NCI-H226 (cell line): Measurements from ENCODE around the gene TMEM138.
A peak's percentile ranks its signal among the peaks of the same experiment; 100 is the strongest.
"Not testable (repeated sequence)": the region's sequence is repeated elsewhere in the genome, so short reads cannot be mapped to it uniquely, and the experiment has no call there.

ENCODE experiments used
- DNase-seq: peaks from one replicate; pipeline ENCODE4 v3.0.0-alpha.2; 2015

TMEM138 gene

DNA sequence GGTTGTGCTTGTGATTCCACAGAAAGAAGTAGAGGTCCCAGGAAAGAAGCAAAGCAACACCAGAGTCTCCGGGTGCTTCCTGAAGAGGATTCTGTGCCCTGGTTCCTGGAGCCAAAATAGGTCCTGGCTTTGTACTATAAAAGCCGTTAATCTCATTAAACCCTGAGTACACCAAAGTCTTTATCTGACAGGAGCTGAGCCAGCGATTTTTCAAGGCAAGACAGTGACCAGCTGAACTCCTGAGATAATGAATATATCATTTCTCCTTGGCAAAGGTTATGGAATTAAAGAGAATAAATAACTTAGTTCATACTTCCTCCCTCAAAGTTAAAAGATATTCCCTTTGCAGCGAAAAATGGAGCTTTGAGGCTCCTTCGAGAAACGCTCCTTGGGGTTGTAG lies 5.2 kb downstream of the TMEM138 start:
- DNase-seq: no peak

- DNase-seq: no peak
Measured at GRCh38 chr11:61368646-61369045, 6.5 kb downstream of the TMEM138 start.

- no peak for DNase-seq
Measured at GRCh38 chr11:61369372-61370348, 7.5 kb downstream of the TMEM138 start.

GRCh38 chr11:61370349-61371005 lies 8.3 kb downstream of the TMEM138 start:
- no peak for DNase-seq

- DNase-seq: no peak
Measured at GRCh38 chr11:61372659-61373420, 10.7 kb downstream of the TMEM138 start.

- no peak for DNase-seq
Measured at GRCh38 chr11:61375761-61376108, 13.6 kb downstream of the TMEM138 start.

- DNase-seq: no peak
Measured at GRCh38 chr11:61377461-61378160, 15.4 kb downstream of the TMEM138 start.

DNA sequence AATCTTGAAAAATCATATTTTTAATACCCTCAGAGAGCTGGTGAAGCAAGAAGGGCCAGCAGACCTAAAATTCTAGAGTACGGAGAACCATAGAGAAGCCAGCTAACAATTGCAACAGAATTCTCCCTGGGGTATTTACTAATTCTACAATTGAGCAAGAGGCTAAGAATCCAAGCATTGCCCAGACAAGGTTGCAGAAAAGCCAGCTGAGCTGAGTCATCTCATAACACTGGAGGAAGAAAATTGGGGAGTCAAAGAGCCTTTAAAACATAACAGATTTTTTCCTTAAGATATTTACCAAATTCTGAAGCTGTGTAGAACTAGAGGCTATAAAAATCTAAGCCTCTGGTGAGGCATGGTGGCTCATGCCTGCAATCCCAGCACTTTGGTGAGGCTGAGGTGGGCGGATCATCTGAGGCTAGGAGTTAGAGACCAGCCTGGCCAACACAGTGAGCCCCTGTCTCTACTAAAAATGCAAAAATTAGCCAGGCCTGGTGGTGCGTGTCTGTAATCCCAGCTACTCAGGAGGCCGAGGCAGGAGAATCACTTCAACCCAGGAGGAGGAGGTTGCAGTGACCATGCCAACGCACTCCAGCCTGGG lies 16.6 kb downstream of the TMEM138 start:
- DNase-seq: peak; percentile 84

DNA sequence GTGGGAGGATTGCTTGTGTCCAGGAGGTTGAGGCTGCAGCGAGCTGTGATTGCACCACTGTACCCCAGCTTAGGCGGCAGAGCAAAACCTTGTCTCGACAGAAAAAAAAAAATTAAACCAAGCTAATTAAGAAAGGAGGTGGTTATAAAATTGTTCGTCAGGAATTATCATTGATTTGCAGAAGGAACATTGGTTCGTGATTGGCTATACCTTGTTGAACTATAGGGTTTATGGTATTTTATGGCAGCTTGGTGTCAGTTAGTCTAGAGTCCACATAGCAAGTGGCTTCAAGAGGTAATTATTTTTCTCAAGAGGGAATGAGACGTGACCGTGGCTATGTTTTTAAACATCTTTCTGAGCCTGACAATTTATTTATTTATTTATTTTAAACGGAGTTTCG lies 18.7 kb downstream of the TMEM138 start:
- no peak for DNase-seq

DNA sequence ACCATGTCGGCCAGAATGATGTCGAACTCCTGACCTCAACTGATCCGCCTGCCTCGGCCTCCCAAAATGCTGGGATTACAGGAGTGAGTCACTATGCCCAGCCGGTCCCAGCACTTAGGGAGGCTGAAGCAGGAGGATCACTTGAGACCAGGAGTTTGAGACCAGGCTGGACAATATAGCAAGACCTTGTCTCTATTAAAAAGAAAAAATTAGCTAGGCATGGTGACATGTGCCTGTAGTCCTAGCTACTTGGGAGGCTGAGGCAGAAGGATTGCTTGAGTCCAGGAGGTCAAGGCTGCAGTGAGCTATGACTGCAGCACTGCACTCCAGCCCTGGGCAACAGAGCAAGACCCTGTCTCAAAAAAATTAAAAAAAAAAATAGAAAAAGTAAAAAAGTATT lies 21.7 kb downstream of the TMEM138 start:
- DNase-seq: not testable (repeated sequence)

DNA sequence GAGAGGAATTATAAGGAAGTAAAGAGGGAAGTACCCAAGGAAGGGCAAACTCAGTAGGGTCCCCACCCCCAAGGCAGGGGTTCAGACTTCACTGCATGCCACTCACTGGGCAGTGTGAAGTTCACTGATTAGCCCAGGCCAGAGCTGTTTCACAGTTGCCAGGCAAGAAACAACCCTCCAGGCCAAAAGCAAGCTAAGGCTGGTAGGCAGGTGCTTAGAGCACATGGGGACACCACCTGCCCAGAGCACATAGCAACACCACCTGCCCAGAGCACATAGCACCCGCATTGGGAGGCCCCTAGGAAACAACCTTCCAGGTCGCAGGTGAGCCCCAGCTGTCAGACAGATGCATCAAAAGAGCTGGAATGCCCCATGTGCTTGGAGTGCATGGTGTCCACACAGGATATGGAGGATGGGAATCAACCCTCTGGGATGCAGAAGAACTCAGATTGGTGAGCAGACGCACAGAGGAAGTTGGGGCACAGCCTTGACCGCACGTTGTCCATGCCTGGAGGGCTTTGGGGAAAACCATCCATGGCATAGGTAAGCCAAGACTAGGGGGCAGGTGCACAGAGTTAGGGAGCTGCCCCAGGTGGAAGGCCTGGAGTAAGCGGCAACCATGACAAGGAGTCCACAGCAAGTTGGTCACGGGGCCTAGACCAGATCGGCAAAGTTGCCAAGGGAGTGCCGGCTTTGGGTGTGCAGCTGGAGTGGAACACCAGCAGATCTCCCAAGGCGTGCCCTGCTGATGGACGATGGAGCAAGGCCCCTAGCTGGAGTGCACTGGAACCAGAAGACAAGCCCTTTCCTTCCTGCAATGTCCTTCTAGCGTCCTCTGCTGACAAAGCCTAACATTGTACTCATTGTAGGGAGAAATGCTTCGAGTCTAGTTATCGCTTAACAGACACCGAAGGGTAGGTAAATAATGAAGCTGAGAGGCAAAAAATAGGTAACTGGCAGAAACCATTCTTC lies 22.4 kb downstream of the TMEM138 start:
- no peak for DNase-seq

GRCh38 chr11:61390161-61390560 lies 28.0 kb downstream of the TMEM138 start:
- no peak for DNase-seq

DNA sequence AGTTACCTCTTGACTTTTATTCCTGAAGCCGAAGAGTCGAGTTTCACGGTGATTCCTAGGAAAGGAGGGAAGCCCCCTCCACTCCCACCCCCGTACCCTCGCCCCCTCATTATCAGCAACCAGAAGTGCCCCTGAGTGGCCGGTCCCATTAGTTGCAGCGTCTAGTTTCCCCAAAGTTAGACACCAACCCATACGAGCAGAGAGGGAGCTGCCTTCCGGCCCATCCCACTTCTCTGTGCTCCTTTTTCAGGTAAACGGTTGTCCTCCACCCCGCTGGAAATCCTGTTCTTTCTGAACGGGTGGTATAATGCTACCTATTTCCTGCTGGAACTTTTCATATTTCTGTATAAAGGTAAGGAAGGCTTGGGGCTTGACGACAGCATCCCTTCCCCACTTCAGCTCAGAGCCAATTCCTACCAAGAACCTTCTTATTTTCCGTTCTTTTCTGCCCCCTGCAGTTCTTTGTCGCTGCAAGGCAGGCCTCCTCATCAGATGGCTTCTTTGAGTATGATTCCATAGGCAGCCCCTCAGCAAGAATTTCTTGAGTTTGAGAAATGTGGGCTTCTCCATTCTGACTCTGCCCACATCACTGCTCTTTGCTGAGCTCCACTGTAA lies 30.9 kb downstream of the TMEM138 start:
- DNase-seq: no peak

DNA sequence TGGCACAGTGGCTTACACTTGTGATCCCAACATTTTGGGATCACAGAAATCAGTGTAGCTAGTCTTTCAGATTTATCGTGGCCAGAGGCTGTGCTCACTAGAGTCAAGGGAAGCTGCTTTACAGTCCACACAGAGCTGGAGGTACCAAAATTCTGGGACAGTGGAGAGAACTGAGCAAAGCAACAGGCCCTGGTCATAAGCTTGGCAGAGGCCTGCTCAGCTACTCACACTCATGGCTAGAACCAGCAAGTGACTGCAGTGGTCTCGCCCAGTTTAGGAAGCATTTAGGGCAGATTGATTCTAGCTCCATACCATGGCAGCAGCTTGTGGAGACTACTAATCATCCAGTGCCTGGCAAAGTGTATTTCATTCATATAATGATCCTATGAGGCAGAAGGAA lies 39.0 kb downstream of the TMEM138 start:
- no peak for DNase-seq

DNA sequence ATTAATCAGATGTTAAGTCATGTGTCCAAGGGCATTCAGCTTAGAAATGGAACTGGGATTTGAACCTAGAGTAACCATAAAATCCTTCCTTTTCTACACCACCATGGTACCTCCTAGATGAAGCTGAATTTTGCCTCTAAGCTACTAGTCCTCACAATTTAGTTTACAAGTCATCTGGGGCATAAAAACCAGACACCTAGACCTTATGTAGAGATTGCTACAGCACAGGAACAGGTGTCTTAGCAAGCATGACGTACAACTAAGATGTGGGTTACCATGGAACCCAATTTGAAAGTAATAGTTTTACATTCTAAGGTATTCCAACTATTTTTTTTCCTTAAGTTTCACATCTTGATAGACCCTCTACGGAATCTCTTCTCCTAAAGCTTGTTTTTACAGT lies 39.4 kb downstream of the TMEM138 start:
- no peak for DNase-seq

GRCh38 chr11:61403658-61404057 lies 41.5 kb downstream of the TMEM138 start:
- no peak for DNase-seq

DNA sequence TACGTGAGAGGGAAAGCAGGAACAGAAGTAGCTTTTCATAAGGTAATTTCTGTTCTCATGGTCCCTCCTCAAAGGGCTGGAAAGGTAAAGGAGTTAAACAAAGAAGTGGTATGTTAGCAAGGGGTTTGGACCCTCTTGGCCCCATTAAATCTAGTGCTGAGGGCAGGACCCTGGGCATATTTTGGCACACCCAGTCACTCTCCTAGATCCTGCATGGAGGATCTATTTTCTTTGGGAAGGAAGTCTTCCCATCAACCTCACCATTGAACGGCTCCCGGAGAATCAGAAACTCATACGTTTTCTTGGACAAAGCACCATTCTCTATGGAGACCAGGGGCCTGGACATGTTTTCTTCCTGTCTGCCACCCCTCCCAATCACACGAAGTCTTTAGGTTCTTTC lies 41.9 kb downstream of the TMEM138 start:
- DNase-seq: no peak

GRCh38 chr11:61404641-61405040 lies 42.5 kb downstream of the TMEM138 start:
- DNase-seq: no peak

- no peak for DNase-seq
Measured at GRCh38 chr11:61406067-61406466, 43.9 kb downstream of the TMEM138 start.

- DNase-seq: no peak
Measured at GRCh38 chr11:61406991-61407728, 45.0 kb downstream of the TMEM138 start.
